HG02840 (cell line): Measurements from ENCODE around the gene INPP1.
"Not testable (repeated sequence)": the region's sequence is repeated elsewhere in the genome, so short reads cannot be mapped to it uniquely, and the experiment has no call there.

Experiments used
- ATAC-seq: cut with Tn5 transposase; IDR thresholded peaks from one replicate; pipeline ENCODE4 v1.9.1; 2021; ENCODE audit warnings: mild to moderate bottlenecking, moderate library complexity, moderate number of reproducible peaks; ENCODE audit not compliant: unreplicated experiment, low FRiP score

Gene INPP1

DNA sequence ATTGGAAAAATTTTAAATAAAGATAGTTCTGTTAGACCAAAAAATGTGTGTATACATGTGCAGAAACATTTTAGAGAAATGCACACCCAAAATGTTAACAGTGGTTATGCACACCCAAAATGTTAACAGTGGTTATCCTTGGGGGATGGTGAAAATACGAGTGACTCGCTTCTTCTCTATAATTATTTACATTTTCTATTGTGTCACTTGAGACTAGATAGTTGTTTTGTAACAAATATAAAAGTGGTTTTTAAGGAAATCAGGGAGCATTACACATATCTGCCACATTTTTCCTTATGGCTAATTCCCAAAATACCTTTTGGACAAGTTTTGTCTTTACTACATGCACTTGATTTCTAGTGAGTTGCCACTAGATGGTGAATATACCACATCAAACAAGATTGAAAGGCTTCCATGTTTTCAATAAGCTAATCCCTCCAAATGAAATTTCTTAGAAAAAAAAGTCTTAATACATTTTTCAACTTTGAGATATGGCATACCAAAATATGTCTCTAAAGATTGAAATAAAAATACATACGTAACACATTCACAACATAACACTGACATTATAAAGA, 14.7 kb upstream of the INPP1 start:
- no peak for ATAC-seq

DNA sequence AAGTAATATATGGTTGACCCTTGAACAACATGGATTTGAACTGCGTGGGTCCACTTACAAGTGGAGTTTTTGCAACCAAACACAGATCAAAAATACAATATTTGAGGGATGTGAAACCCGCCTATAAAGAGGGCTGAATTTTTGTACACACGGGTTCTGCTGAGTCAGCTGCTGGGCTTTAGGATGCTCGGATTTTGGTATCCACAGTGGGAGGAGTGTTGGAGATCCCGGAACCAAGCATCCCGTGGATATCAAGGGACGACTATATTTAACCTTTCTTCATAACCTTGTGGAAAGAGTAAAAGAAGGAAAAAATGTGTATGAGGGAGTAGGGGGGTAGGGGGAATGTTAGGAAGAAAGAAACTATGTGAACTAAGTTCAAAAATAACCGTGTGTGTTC, 10.0 kb upstream of the INPP1 start:
- ATAC-seq = no peak

DNA sequence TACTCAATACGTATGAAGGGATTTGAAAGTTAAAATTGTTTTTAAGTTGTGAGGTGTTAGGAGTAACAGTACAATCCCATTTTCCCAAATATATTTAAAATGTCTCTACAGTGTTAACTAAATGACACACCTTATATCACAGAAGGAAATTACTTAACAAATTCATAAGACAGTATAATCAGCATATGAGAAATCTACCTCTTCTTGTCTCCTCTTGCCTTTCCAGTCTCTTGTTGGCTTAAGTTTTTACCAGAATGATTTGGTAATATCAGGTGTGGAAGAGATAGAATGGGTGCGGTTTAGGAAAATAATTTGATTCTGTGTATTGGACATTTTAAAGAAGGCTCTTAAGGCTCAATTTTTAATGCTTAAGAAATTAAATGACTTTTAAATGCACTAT, 9.5 kb upstream of the INPP1 start:
- ATAC-seq = no peak

DNA sequence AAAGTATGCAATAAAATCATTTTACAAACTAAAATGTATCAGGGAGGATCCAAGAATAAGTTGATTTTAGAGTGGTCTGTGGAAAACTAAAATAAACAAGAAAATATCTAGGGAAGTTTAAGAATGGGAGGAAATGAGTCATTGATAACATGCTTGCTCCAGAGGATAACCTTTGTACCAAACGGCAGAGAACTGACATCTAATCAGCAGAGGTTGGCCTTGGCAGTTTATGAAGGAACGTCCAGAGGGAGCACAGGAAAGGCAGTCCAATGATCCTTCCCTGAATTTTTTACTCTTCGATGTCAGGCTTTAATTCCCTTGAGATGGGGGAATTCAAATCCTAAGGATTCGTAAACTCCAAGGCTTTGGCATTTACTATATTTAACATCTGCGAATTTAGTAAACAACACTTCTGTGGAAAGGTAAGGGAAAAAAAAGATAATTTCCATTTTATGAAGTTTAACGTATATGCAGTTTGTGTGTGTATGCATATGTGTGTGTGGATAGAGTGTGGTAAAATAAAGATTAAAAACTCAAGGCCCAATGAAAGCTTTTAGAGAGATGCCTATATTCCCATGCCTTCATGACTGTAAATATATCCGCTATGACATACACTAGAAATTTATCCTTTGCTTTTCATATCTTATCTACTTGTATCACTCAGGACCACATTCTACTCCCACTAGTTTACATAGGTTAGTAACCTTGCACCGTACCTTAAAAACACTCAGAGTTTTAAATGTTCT, 8.7 kb upstream of the INPP1 start:
- ATAC-seq = no peak

DNA sequence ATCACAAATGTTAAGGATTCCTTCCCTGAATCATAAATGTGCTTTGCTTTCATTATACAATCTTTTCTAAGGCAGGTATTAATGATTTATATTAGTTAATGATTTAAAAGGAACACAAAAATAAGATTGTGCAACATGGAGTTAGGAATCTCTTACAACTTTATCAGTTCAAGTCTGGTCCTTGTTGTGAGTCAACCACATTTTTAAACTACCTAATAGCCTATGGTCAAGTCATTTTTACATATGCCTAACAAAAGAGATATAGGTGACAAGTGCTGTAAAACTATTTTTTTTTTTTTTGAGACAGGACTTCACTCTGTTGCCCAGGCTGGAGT, 8.2 kb upstream of the INPP1 start:
- no peak for ATAC-seq

DNA sequence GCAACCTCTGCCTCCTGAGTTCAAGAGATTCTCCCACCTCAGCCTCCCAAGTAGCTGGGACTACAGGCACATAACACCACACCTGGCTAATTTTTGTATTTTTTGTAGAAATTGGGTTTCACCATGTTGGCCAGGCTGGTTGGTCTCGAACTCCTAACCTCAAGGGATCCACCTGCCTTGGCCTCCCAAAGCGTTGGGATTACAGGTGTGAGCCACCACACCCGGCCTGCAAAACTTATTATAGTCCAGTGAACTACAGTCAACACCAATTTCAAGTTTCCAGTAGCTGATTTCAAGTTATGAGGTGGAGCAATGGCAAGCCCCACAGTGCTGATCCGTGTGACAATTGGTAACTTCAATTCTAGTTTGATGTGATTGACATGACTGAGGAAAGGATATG, 7.8 kb upstream of the INPP1 start:
- ATAC-seq = not testable (repeated sequence)

DNA sequence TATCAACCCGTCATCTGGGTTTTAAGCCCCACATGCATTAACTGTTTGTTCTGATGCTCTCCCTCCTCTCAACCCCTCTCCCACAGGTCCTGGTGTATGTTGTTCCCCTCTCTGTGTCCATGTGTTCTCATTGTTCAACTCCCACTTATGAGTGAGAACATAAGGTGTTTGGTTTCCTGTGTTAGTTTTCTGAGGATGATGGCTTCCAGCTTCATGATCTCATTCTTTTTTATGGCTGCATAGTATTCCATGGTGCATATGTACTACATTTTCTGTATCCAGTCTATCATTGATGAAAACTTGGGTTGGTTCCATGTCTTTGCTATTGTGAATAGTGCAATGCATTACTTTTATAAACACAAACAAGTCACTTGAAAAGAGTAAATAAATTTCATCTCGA, 7.0 kb upstream of the INPP1 start:
- ATAC-seq = no peak

DNA sequence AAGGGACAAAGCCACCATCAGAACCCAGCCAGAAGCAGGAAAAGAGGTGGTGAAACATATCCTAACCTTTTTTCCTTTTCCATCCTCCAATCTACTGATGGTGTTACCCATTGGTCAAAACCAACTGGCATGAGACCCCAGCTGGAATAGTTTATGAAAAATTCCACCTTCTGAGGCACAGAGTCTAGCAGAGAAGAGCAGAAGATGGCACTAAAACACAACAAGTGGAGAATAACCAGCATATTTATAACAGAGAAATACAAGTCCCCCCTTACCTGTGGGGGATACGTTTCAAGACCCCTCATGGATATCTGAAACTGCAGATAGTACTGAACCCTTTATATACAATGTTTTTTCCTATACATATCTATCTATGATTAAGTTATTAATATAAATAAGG, 4.9 kb upstream of the INPP1 start:
- no peak for ATAC-seq

DNA sequence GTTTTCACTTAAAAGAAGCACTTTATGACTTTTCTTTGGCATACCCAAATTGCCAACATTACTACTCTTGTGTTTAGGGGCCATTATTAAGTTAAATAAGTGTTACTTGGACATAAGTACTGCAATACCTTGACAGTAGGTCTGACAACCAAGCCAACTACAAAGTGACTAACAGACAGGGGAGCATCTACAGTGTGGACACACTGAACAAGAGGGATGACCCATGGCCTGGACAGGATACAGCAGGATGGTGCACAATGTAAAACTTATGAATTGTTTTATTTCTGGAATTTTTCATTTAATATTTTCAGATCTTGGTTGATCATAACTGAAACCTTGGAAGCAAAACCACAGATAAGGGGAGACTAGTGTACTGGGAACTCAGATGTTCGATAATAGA, 4.0 kb upstream of the INPP1 start:
- ATAC-seq = no peak

DNA sequence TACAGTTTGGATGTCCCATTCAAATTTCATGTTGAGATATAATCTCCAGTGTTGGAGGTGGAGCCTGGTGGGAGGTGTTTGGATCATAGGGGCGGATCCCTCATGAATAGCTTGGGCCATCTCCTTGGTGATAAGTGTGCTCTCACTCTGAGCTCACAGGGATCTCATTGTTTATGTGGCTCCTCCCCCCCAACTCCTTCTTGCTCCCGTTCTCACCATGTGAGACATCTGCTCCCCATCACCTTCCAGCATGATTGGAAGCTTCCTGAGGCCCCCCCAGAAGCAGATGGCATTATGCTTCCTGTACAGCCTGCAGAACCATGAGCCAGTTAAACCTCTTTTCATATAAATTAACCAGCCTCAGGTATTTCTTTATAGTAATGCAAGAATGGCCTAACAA, 3.0 kb upstream of the INPP1 start:
- no peak for ATAC-seq

DNA sequence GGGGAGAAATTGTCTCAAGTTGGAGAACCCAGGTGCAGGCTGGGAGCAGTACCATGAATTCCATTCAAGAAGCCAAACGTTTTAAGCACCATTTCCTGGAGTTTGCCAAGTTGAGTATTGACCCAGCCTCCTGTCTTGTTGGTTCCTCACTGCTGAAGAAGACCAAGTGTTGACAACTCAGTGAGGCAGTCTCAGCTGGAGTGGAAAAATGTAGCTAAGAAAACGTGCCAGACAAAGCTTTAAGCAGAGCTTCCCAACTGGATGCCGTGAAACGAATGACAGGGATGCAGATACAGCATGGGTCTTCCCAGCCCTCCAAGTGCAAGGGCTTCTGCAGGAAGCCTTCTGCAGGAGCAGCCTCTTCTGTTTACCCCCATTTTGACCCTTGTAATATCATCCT, 778 bp upstream of the INPP1 start:
- ATAC-seq = no peak

DNA sequence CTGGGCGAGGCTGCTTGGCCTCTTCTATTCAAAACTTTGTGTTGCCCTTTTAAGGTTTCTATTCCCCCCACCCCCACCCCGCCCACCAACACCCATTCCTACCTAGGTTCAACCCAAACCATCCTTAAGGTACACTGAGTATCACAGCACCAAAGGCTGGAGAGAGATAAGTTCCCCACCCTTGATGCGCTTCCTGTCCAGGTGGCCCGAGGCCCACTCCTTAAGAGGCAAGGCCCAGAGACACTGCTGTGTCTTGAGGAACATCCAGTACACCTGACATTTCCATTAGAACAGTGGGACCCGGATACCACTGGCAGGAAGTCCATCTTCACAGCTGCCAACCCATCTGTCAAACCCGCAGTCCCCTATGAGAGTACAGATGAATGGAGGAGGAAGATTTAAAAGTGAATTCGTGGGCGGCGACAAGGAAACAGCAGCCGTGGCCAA, 277 bp upstream of the INPP1 start:
- ATAC-seq = peak; percentile 31

DNA sequence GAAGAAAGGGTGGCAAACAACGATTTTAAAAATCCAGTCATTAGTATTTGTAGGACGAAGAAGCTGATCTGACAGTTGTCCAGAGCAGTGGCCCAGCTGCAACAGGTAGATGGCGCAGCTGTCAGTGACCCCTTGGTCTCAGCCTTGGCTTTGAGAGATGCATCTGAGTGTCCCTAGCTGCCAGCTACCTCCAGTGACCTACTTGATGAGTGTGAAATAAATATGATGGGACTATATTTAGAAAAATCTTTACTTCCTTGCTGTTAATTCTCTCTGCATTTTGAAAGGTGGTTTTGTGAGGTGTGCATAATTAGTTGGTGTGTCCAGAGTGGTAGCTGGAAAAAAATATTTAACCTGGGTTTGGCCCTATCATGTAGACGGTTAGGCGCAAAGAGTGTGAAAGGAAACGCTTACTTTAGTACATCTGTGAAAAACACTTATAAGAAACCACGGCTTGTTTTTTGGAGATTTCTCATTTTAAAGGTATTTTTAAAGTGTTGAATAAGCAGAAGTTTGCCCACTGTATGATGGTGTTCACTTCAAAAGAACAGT, 963 bp downstream of the INPP1 start:
- peak; percentile 72 for ATAC-seq

DNA sequence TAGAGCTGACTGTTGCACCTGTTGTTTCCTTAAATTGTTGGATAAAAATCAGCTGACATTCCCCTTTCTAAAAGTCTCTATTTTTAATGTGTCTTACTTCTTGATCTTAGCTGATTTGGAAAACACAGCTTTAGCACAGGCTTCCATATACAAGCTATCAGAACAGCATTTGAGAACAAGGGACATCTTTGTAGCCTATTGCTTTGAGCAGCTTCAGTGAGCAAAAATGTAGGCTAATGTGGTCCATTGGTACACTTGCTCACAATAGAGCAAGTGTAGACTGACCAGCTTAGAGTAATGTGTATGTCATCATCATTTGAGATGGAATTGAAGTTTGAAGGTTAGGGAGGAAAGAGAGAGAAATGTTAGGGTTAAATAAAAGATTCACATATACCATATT, 7.0 kb downstream of the INPP1 start:
- no peak for ATAC-seq

DNA sequence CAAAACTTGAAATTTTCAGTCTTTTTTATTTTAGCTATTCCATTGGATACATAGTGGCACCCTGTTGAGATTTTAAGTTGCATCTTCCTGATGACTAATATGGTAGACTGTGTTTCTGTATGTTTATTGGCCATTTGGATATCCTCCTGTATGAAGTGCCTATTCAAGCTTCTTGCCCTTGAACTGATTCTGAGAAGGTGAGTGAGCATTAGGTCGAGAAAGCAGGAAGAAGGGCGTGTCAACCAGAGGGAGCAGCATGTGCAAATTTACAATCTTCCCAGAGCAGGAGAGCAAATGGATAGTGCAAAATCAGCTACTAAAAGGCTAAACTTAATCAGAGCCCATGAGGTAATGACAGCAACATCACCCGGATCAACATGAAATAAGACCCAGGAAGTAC, 8.6 kb downstream of the INPP1 start:
- no peak for ATAC-seq

DNA sequence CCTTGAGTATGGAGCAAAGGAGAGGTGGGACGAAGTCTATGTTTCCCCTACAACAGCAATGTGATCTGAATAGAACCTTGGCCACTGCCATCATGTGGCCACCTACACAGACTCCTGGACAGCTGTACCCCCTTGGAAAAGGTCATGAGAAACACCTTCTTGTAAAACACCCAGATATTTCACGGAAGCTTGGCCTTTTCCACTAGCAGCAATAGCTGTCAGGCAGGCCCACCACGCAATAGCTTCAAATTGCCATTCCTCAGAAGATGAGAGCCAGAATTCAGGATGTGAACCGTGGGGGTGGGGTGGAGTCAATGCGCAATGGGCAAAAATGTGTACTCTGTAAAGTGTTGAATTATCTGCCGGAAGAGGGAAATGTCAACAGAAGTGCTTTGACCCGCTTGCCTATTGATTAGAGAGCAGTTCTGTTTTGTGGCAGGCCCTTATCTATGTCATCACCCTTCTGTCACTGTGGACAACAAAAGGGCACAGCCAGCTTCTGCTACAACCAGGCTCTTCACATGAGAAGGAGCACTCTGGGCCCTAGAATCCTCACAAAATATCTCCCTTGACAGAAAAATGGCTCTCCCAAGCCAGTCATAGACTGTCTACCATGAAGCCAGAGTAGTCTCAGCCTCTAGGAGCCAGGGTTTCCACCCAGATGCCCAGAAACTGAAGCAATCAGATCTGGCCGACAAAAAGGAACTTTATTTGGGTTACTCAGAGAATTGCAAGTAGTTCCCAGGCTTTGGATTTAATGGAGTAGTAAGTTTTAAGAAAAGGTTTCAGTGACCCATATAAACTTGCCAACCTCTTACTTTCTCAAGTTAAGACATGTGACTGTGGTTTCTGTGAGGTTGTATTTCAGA, 9.5 kb downstream of the INPP1 start:
- ATAC-seq = no peak

DNA sequence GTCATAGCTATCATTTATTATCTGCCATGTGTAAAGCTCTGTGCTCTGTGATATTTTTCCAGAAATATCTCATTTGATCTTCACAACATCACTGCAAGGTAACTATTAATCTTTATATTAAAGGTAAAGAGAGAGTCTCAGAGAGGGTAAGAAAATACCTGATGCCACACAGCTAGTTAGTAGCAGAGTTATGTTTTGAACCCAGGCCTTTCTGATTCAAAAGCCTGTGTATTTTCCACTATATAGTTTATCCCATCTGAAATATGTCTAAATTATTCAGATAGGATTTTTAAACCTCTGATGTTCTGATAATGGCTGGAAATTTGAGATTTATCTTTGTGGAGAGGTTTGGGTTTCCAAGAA, 10.1 kb downstream of the INPP1 start:
- ATAC-seq = no peak

DNA sequence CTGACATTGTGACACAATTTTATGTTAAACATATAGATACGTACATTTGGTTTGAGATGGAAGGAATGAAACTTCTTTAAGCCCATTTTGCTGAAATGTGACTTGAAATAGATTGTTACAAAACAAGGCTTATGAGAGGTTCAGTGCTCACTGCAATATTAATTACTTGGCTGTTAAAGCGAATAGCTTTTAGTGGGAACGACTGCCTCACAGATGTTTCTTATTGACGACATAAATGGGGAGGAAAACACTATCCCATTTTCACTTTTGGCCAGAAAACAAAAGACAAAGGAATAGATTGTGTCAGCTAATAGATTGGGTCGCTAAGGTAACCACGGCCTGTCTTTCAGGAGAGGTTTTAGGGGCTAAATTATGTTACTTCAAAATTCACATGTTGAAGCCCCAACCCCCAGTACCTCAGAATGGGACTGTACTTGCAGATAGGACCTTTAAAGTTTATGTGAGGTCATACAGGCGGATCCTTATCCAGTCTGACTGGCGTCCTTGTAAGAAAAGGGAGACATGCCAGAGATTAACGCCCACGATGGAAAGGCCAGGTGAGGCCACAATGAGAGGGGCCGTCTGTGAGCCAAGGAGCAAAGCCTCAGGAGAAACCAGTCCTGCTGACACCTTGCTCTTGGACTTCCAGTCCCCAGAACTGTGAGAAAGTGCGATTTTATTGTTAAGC, 10.8 kb downstream of the INPP1 start:
- ATAC-seq = no peak

DNA sequence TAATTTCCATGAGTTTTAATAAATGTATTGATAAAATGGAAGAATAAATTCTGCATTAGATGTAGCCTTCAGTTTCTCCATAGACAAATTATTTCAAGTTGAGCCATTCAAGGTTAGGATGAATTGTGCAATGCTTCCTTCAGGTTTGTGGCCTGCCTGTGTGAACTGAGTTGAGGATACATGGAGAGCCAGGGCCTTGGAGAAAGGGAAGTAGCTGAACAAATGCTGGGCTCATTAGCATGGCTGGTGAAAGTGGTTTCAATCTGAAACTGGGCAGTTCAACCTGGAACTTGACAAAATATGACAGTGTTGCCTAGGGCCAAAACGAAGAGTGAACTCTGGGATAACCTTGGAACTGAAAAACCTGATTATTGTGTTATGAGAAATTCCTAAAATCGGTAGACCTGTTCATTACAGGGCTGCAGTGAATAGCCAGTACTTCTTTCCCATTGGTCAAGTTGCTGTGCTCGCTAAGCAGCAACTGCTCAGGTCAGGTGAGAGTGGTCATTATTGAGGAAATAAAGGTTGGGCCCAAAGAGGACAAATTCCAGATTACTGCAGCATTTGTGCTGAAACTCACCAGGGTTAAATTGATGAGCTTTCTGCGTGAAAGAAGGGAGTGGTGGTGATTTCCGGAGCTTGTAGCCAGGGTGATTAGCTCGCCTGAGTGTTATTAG, 12.7 kb downstream of the INPP1 start:
- no peak for ATAC-seq

DNA sequence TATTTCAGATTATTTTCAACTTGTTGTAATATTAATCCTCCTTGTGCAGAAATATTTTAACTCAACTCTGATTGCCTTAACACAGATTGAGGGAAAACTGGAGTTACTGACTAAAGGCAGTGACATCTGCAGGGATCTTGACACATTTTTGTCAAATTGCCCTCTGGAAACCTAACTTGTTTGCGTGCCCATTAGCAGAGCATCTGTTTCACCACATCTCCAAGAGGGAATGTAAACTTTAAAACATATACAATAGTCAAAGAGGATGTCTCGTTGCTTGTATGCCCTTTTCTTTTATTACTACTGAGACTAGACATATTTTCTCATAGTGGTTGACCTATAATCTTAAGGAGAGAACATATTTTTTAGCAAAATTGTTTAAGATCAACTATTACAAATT, 14.2 kb downstream of the INPP1 start:
- no peak for ATAC-seq
